ENCODE measurements around the gene FAM83G.

Gene FAM83G

GRCh38 chr17:18995220-18995619, 9.3 kb downstream of the FAM83G start:
- no peak for DNase-seq (ENCODE audit: low read depth)
- no peak for TF ChIP-seq CTCF (IDR thresholded peaks at IDR 0.05; ENCODE audit: low read depth, low read length, missing control alignments)
- in situ Hi-C loops (cut with HindIII; ENCODE audit: low sequenced_read_pairs) = no loop called here
- no peak overlapping the region for H3K4me3 ChIP-seq (ENCODE audit: low read depth, low read length)

GRCh38 chr17:18994631-18995030, 9.9 kb downstream of the FAM83G start:
- H3K4me3 ChIP-seq (ENCODE audit: low read depth, low read length) = no peak overlapping the region
- DNase-seq (ENCODE audit: low read depth) = no peak
- TF ChIP-seq CTCF (IDR thresholded peaks at IDR 0.05; ENCODE audit: low read depth, low read length, missing control alignments) = no peak
- in situ Hi-C loops (cut with HindIII; ENCODE audit: low sequenced_read_pairs) = no loop called here

DNA sequence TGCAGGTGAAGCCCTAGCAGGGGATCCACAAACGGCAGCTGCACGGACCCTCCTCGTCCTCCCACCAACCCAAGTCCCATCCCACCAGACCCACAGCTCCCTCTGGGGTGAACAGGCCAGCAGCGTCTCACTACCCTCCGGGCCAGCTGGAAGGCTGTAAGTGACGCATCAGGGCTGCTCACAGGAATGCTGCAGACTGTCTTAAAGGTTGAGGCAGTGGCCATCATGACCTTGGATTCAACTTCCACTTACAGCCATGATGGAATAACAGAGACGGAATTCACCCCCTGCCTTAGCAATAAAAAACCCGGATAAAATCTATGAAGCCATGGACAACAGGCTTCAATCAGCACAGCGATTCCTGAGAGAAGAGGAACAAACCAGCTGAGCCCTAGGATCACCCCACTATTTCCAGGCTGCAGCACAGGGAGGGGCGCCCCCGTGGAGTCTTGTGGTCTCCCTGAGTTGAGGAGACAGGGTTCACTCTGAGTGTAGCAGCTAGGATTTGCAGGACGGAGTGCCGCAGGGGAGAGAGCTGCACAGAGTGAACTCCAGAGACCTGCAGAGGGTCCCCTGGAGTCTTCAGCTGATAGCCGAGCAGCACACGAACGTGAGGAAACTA, 10.5 kb downstream of the FAM83G start:
- TF ChIP-seq CTCF (IDR thresholded peaks at IDR 0.05; ENCODE audit: low read depth, low read length, missing control alignments) = no peak

DNA sequence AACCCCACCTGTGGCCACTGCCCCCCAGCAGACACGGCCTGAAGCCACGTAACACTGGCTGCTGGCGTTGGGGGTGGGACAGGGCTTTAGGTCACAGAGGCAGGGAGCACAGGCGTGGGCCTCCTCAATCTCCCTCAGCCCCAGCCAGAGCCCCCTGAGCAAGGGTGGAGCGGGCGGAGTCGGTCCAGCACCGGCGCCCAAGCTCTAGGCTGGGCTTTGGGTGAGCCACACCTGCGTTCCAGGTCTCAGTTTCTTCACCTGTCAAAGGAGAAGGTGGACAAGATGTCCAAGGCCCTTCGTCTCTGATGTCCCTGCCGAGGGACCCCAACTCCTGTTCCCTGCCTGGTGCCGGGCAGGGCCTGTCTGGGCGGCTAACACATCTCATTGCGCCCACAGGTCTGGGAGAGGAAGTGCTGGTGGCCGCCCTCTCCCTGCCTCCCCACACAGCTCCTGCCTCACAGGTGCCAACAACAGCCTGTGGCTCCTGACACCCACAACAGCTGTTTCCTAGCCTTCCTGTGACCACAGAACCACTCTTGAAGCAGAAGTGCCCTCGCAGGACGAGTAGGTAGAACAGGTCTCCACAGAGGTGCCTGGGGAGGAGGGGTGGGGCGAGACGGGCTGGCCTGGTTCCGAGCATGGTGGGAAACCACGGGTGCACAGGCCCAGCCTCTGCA, 12.0 kb downstream of the FAM83G start:
- no peak for DNase-seq (ENCODE audit: low read depth)
- H3K4me3 ChIP-seq (ENCODE audit: low read depth, low read length) = no peak overlapping the region
- in situ Hi-C loops (cut with HindIII; ENCODE audit: low sequenced_read_pairs) = no loop called here
- no peak for TF ChIP-seq CTCF (IDR thresholded peaks at IDR 0.05; ENCODE audit: low read depth, low read length, missing control alignments)

More for the DNA sequence above, 10.5 kb downstream of the FAM83G start:
- H3K4me3 ChIP-seq (ENCODE audit: low read depth, low read length) = no peak overlapping the region
- in situ Hi-C loops (cut with HindIII; ENCODE audit: low sequenced_read_pairs) = no loop called here
- no peak for DNase-seq (ENCODE audit: low read depth)

- in situ Hi-C loops (cut with HindIII; ENCODE audit: low sequenced_read_pairs) = no loop called here
- no peak for DNase-seq (ENCODE audit: low read depth)
- no peak for TF ChIP-seq CTCF (IDR thresholded peaks at IDR 0.05; ENCODE audit: low read depth, low read length, missing control alignments)
- no peak overlapping the region for H3K4me3 ChIP-seq (ENCODE audit: low read depth, low read length)
Observed at GRCh38 chr17:18991531-18992315, 12.8 kb downstream of the FAM83G start.

DNA sequence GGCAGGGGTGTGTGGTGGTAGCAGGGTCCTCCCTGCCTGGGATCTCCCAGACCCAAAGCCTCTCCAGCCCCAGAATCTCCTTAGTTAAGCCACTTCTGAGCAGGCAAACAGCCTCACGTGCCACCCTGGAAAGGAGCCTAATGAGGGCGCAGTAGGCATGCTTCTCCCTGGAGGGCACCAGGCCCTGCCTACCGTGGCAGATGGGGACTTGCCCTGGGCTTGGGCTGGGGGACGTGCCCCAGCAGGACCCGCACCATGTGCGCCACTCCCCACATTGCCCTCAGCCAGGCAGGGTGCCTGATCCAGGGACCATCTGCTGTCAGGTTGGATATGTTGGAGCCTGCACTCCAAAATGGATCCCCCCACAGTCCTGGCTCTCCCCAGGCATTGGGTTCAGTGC, 14.2 kb downstream of the FAM83G start:
- no peak for TF ChIP-seq CTCF (IDR thresholded peaks at IDR 0.05; ENCODE audit: low read depth, low read length, missing control alignments)
- no peak overlapping the region for H3K4me3 ChIP-seq (ENCODE audit: low read depth, low read length)
- in situ Hi-C loops (cut with HindIII; ENCODE audit: low sequenced_read_pairs) = no loop called here
- DNase-seq (ENCODE audit: low read depth) = no peak
